ENCODE measurements around the gene SLIT3. TPM values are rescaled to one million over a fixed set of nuclear protein-coding genes. Genes with fewer than 3 reads are reported as not detected.

SLIT3 gene
- total RNA-seq, 4 donors from 2014 or later, result 28.4 to 77.2 (median 63.8) TPM

DNA sequence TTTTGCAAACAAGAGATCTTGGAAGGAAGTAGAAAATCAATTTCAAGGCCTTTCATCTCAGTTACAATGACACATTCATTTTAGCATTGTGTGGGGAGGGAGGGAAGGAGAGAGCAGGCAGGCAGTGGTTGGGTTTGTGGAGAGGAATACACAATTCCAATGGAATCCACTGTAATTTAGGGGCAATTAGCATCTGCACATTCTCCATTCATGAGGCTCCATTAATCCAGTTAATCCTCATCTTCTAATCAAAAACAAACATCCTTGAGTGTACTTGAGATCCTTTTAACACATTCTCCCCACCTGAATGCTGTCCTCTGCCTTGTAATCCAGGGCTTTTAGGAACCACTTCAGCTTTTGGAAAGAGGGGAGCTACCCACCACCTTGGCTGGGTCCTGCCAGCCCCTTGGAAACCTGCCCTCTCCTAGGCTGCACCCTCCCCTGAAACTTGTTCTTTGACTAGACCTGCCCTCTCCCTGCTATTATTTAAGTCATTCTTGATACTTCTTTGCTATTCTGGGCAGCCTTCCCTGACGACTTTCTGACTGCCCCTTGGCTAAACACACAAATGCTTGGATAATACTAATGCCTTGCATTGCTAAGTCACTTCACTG is 271.2 kb downstream of the SLIT3 start:
- H3K4me3 ChIP-seq (replicated peaks in 1 of 3), result no peak overlapping the region
- no peaks in the 10 kb centered on the region for H3K36me3 ChIP-seq
- H3K27ac ChIP-seq, result peak overlapping the region; percentile 10 to 54 (median 40)
- 6 to 11% methylated on average over 1 of the region's 1 CpG for WGBS, 2 donors
- H3K4me1 ChIP-seq, result peaks cover 27 to 34% of the 10 kb centered on the region in 2 donors
- no peaks in the 10 kb centered on the region for H3K27me3 ChIP-seq
- H3K9me3 ChIP-seq, result no peaks in the 10 kb centered on the region
- peak; percentile 69 to 72 for DNase-seq
- intact Hi-C loops (cut with DNase I), result no loop called here
- no peak for TF ChIP-seq POLR2A (IDR thresholded peaks at IDR 0.05)
- TF ChIP-seq, protein P1, sequence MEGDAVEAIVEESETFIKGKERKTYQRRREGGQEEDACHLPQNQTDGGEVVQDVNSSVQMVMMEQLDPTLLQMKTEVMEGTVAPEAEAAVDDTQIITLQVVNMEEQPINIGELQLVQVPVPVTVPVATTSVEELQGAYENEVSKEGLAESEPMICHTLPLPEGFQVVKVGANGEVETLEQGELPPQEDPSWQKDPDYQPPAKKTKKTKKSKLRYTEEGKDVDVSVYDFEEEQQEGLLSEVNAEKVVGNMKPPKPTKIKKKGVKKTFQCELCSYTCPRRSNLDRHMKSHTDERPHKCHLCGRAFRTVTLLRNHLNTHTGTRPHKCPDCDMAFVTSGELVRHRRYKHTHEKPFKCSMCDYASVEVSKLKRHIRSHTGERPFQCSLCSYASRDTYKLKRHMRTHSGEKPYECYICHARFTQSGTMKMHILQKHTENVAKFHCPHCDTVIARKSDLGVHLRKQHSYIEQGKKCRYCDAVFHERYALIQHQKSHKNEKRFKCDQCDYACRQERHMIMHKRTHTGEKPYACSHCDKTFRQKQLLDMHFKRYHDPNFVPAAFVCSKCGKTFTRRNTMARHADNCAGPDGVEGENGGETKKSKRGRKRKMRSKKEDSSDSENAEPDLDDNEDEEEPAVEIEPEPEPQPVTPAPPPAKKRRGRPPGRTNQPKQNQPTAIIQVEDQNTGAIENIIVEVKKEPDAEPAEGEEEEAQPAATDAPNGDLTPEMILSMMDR (IDR thresholded peaks at IDR 0.05), result no peak

DNA sequence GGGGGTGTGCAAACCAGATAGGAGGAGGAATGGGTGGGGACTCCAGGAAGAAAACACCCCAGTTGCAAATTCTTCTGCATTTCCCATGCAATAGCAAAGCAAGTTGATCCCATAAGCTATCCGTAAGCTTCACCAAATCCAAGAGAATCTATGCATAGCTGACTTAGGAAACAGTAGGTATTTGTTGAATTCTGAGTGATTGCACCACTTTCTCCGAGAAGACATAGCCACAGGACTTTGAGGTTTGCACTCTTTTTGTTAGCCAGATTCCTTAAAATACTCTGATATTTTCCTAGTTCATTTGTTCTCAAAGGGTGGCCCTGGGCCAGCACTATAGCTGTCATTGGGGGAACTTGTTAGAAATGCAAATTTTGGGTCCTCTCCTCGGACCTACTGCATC is 271.9 kb downstream of the SLIT3 start:
- TF ChIP-seq, protein P1 (IDR thresholded peaks at IDR 0.05), result no peak
- TF ChIP-seq POLR2A (IDR thresholded peaks at IDR 0.05), result no peak
- Histone ChIP-seq H3K9me3 (no peaks in the 10 kb centered on the region), H3K4me3 (replicated peaks in 1 of 3) (no peak overlapping the region), H3K4me1 (peaks cover 27 to 34% of the 10 kb centered on the region in 2 donors), H3K27ac (peak overlapping the region in 2 of 3 donors; percentile 10 to 40), H3K36me3 (no peaks in the 10 kb centered on the region), H3K27me3 (no peaks in the 10 kb centered on the region)
- intact Hi-C loops (cut with DNase I), result no loop called here
- DNase-seq, result no peak
- WGBS, 2 donors, result 70 to 71% methylated on average over 3 of the region's 3 CpGs

DNA sequence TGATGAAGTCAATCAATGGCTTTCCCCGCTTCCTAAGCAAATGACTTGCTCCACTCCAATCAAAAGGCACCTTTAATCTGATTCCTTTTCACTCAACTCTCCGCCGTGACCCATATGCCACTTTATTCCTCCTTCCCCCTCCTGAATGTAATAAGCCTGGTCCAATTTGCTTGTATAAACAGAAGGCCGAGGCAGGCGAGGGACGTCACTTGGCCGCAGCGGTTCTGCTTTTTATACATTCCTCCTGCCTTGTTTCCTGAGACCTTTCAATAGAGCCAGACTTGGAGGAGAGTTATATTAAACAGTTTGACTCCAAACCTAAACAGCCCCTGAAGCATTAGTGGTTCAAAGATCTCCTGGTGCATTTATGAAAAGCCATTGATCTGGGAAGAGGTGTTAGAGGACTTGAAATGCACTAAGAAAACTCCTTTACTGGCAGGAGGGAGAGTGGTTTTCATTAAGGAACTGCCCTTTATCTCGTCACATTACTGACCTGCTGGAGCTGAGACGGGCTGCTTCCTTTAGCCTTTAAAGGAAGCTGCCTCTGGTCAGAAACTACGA is 273.4 kb downstream of the SLIT3 start:
- Histone ChIP-seq H3K4me3 (replicated peaks in 1 of 3) (no peak overlapping the region), H3K4me1 (peaks cover 27 to 34% of the 10 kb centered on the region in 2 donors), H3K36me3 (no peaks in the 10 kb centered on the region), H3K9me3 (no peaks in the 10 kb centered on the region), H3K27me3 (no peaks in the 10 kb centered on the region), H3K27ac (peak overlapping the region; percentile 25 to 65 (median 43))
- TF ChIP-seq, protein P1 (IDR thresholded peaks at IDR 0.05), result no peak
- peak in 1 of 2 donors; percentile 6 for TF ChIP-seq POLR2A (IDR thresholded peaks at IDR 0.05)
- intact Hi-C loops (cut with DNase I), result no loop called here
- WGBS, 2 donors, result 37 to 38% methylated on average over 11 of the region's 11 CpGs
- DNase-seq, result peak; percentile 43 to 54

DNA sequence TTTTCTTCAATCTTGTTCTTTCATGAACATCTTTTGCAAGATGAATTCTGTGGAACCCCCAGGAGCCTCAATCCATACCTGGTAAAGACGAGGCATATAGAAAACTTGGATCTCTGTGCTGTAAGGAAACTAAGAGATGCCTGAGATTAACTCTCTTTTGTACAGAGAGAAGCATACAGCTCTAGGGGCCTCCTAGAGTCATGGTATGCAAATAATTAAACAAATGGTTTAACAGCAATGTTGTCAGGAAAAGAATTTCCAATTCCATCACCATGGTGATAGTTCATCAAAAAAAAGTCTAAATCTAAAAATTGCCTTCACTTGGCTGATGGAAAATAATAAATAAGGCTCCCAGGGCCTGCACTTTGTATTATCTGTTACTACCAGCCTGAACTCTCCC is 275.4 kb downstream of the SLIT3 start:
- H3K4me3 ChIP-seq (replicated peaks in 1 of 3), result no peak overlapping the region
- intact Hi-C loops (cut with DNase I), result no loop called here
- H3K27me3 ChIP-seq, result no peaks in the 10 kb centered on the region
- no peak for DNase-seq
- peaks cover 16 to 22% of the 10 kb centered on the region in 2 donors for H3K4me1 ChIP-seq
- 93 to 98% methylated on average over 1 of the region's 1 CpG for WGBS, 2 donors
- no peaks in the 10 kb centered on the region for H3K36me3 ChIP-seq
- H3K9me3 ChIP-seq, result no peaks in the 10 kb centered on the region
- no peak for TF ChIP-seq POLR2A (IDR thresholded peaks at IDR 0.05)
- TF ChIP-seq, protein P1 (IDR thresholded peaks at IDR 0.05), result no peak
- H3K27ac ChIP-seq, result no peak overlapping the region

DNA sequence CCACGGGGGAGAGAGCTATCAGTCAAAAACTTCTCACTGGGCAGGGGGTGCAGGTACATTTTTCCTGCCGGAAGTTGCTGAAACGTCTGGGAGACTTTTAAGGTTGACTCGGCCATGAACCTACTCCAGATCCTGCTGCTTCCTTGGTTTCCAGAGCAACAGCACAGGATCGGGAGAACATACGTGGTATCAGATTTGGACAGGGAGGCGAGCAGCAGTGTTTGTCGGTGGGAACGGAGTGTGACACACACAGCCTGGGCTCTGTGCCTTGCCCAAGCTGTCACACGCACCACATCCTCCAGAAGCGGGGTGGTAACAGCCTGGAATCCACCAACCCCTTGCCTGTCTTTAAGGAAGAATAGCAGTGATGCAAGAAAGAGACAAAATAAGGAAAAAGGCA is 276.5 kb downstream of the SLIT3 start:
- H3K27me3 ChIP-seq, result no peaks in the 10 kb centered on the region
- no peak for DNase-seq
- intact Hi-C loops (cut with DNase I), result no loop called here
- TF ChIP-seq, protein P1 (IDR thresholded peaks at IDR 0.05), result no peak
- TF ChIP-seq POLR2A (IDR thresholded peaks at IDR 0.05), result no peak
- H3K36me3 ChIP-seq, result no peaks in the 10 kb centered on the region
- H3K4me1 ChIP-seq, result peaks cover 7 to 11% of the 10 kb centered on the region in 2 donors
- no peak overlapping the region for H3K4me3 ChIP-seq (replicated peaks in 1 of 3)
- 85 to 90% methylated on average over 11 of the region's 11 CpGs for WGBS, 2 donors
- H3K9me3 ChIP-seq, result no peaks in the 10 kb centered on the region
- no peak overlapping the region for H3K27ac ChIP-seq
